Measurements from ENCODE around the gene LMO4. TPM values are rescaled to one million over a fixed set of nuclear protein-coding genes. Genes with fewer than 3 reads are reported as not detected.
A peak's percentile ranks its signal among the peaks of the same experiment; 100 is the strongest.

Gene LMO4
- total and polyA plus RNA-seq, 10 of the 15 experiments (the other 5 are each of a cell fraction or from before 2014, with no cell fraction given) = 3.8 to 76.6 (median 20.7) TPM

DNA sequence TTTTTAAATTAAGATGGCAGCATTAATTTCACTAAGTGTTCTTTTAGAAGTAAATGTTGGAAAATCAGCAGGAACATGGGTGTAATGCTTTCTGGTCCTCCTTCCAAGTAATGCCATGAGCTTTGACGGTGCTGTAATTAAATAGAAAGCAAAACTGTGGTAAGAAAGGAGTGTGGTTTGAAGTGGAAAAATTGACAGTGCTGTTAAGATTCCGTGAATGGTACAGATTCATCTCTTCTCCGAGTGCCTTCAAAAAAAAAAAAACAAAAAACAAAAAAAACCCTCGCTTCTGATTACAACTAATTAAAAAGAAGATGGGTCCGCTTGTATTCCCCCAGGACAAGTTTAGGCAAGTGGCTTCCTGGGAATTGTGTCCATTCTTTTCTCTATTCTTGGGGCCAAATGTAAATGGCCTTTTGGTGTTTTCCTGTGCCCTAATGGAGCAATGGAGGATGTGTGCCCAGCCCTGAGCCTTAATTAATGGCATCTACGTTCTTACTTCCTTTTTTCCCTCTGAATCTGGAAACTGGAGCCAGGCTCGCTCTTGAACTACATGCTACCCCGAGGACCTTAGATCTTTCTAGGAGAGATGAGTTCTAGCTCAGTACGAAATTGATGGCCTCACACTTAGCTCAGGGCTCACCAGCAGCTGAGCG, 5.1 kb downstream of the LMO4 start (continued):
- TF ChIP-seq, protein P1, sequence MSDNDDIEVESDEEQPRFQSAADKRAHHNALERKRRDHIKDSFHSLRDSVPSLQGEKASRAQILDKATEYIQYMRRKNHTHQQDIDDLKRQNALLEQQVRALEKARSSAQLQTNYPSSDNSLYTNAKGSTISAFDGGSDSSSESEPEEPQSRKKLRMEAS (IDR thresholded peaks at IDR 0.05; ENCODE audit: low read depth, low read length) = no peak
- no peak for TF ChIP-seq MTA3 (IDR thresholded peaks at IDR 0.05; ENCODE audit: borderline replicate concordance, low read length)

DNA sequence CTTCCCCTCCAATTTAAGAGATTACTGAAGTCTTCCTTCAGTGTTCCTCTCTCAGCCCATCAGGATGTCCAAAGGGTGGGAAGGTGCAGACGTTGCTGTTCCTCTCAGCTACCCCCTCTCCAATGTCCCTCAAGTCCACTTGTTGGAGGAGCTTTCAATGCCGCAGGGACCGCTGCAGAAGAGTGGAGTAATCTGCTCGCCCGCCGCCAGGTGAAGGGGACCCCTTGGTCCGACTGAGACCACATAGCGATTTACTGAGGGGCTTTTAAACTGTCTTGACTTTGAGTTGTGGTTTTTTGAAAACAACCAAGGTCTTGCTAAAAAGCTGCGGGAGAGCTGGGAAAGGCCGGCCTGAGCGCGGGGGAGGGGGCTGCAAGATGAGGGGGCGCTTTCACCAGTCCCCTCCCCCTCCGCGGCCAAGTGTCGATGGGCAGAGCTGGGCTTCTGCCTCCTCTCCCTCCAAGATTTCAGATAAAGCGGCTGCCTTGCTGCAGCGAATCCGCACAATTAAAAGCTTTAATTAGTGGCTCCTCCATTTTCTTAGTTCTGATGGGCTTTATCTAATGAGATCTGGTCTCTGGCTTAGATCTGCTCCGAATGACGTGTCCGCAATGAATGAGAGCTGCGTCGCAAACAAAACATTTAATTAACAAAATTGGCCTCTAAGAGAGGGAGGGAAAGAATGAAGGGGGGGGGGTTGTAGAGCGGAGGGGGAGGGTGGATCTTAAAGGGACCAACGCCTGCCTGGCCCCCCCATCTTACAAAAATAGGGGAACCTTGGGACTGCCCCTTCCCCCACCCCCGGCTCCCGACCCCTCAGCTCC, 5.9 kb downstream of the LMO4 start:
- no peak for DNase-seq (ENCODE audit: low read depth, low spot score)
- 21% methylated on average over 22 of the region's 28 CpGs for WGBS (ENCODE audit: insufficient coverage, insufficient replicate concordance, low lambda C conversion rate, missing lambda C conversion rate)
- no peak for FAIRE-seq
- intact Hi-C loops (cut with micrococcal nuclease; ENCODE audit: unreplicated experiment) (loop anchor here (5.0 to 10.0 kb wide), 4 partner anchors 253 to 630 kb away; partner anchors contain the start of genes HS2ST1, SELENOF and SH3GLB1), in situ Hi-C loops (cut with MboI) (loop anchor here (5.0 kb wide), 1 partner anchor 118 kb away; no protein-coding TSS in a partner anchor)
- TSS peak; percentile 95 for BruUV-seq (replicated peaks)
- peaks cover 14% of the 10 kb centered on the region for H3K4me1 ChIP-seq (ENCODE audit: control insufficient read depth, insufficient read depth, low read length)
- ChIA-PET RAD21 (ENCODE audit: unreplicated experiment) (interaction anchor here (0.6 to 7.9 kb wide), 7 partner anchors 8 to 619 kb away, joined by 4 to 55 read pairs (median 6); no protein-coding TSS in a partner anchor), SMC1A (ENCODE audit: uncharacterized antibody, unreplicated experiment) (interaction anchor here (0.8 to 1.9 kb wide), 13 partner anchors 9 to 620 kb away, joined by 3 to 12 read pairs (median 3); no protein-coding TSS in a partner anchor), CTCF (interaction anchor here (0.5 to 1.8 kb wide), 10 partner anchors 8 to 619 kb away, joined by 3 to 12 read pairs (median 4); no protein-coding TSS in a partner anchor), POLR2A (interaction anchor here (0.5 to 2.0 kb wide), 3 partner anchors 116 to 811 kb away, joined by 3 to 6 read pairs (median 4); no protein-coding TSS in a partner anchor)
- H3K27ac ChIP-seq (ENCODE audit: control insufficient read depth, insufficient read depth) = peak overlapping the region; percentile 53
- ATAC-seq = peak; percentile 7
- H2AFZ ChIP-seq (ENCODE audit: control insufficient read depth, low read depth, low read length) = peak overlapping the region; percentile 76
- H3K79me2 ChIP-seq (ENCODE audit: control insufficient read depth, insufficient read depth, low read length) = peaks cover 52% of the 10 kb centered on the region
- TF ChIP-seq SIN3A (IDR thresholded peaks at IDR 0.05; ENCODE audit: low read depth, low read length) (no peak), GATAD2B (conservative IDR thresholded peaks at IDR 0.05; ENCODE audit: low read depth) (peak; percentile 53; the same call in 1 of the 2 replicates), SMARCA5 (IDR thresholded peaks at IDR 0.05) (peak; percentile 38; the same call in 1 of the 2 replicates), EGR1 (IDR thresholded peaks at IDR 0.05; ENCODE audit: borderline replicate concordance in 1 of 2, low read depth in 2 of 2, low read length in 2 of 2) (peak in 1 of 2 experiments; percentile 17; a peak in 1 of 3 replicates), TCF3 (IDR thresholded peaks at IDR 0.05; ENCODE audit: borderline replicate concordance, insufficient read depth, low read depth, low read length) (no peak)
- H3K4me2 ChIP-seq (ENCODE audit: control insufficient read depth, insufficient read depth) = peak overlapping the region; percentile 79
- H3K27me3 ChIP-seq (replicated peaks in 1 of 2; ENCODE audit: control insufficient read depth in 2 of 2, insufficient read depth in 2 of 2, low read length in 1 of 2) = no peaks in the 10 kb centered on the region
- H3K9ac ChIP-seq (ENCODE audit: control insufficient read depth, insufficient read depth, low read length) = peak overlapping the region; percentile 79
- H4K20me1 ChIP-seq (ENCODE audit: control insufficient read depth, insufficient read depth) = no peaks in the 10 kb centered on the region
- H3K36me3 ChIP-seq (ENCODE audit: control insufficient read depth in 2 of 2, insufficient read depth in 2 of 2, low read length in 1 of 2) = peaks cover under 1 to 5% of the 10 kb centered on the region in 2 experiments; a peak in 2 of 4 replicates
- peak overlapping the region; percentile 75 for H3K4me3 ChIP-seq
- H3K9me3 ChIP-seq (replicated peaks; ENCODE audit: control insufficient read depth, insufficient read depth, low read length) = no peaks in the 10 kb centered on the region
